Gastrocnemius medialis (tissue), 4 donors: ENCODE data around the gene ENHO.

ENCODE experiments used
- CTCF ChIP-seq, 5 experiments: fragments of 450-650 bp in 3 of 5; fragments of 200-600 bp in 2 of 5; sonication (generic) in 2 of 5; IDR thresholded peaks in 4 of 5; conservative IDR thresholded peaks in 1 of 5; 1 replicate in 4 of 5; 2 replicates in 1 of 5; pipeline ENCODE4 v1.5.1; 2016 to 2019; ENCODE audit warnings: antibody characterized with exemption in 5 of 5, mild to moderate bottlenecking in 3 of 5, moderate library complexity in 3 of 5
- POLR2A ChIP-seq, 2 donors: fragments of 450-650 bp; IDR thresholded peaks; one replicate each; pipeline ENCODE4 v1.6.1; 2017; ENCODE audit warnings: antibody characterized with exemption in 2 of 2, mild to moderate bottlenecking in 2 of 2, moderate library complexity in 2 of 2

GRCh38 chr9:34555500-34555899 is 32.7 kb upstream of the ENHO start:
- TF ChIP-seq CTCF (IDR thresholded peaks at IDR 0.05 in 4 of 5, conservative IDR thresholded peaks at IDR 0.05 in 1 of 5) (no peak), POLR2A (IDR thresholded peaks at IDR 0.05) (no peak)
